ENCODE data around the gene SH3PXD2A.

DNA sequence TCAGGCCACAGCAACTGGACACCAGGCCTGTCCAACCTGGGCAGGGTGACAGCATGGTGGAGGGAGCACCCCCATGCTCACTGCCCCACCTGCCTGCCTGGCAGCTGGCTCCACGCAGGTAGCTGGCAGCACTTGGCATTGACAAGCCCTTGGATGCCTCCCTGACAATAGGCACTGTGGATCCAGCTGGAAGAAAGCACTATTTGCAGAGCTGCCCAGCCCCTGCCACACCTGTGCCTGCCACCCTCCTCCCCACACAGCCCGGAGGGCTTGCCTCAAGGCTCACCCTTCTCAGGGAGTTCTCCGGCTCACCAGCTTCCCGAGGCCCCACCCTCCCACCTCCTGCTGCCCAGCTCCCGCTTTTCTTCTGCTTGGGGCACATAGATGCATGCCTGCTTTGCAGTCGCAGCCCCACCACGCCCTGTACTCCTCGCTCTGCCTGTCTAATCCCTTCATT lies 201.8 kb downstream of the SH3PXD2A start:
- no peak for TF ChIP-seq POLR2A (IDR thresholded peaks at IDR 0.05)
- TF ChIP-seq, protein P1, sequence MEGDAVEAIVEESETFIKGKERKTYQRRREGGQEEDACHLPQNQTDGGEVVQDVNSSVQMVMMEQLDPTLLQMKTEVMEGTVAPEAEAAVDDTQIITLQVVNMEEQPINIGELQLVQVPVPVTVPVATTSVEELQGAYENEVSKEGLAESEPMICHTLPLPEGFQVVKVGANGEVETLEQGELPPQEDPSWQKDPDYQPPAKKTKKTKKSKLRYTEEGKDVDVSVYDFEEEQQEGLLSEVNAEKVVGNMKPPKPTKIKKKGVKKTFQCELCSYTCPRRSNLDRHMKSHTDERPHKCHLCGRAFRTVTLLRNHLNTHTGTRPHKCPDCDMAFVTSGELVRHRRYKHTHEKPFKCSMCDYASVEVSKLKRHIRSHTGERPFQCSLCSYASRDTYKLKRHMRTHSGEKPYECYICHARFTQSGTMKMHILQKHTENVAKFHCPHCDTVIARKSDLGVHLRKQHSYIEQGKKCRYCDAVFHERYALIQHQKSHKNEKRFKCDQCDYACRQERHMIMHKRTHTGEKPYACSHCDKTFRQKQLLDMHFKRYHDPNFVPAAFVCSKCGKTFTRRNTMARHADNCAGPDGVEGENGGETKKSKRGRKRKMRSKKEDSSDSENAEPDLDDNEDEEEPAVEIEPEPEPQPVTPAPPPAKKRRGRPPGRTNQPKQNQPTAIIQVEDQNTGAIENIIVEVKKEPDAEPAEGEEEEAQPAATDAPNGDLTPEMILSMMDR (IDR thresholded peaks at IDR 0.05): no peak

Data from Peyer's patch (tissue), 4 donors.